HL-60 (cell line): ENCODE data around the gene ANKRD33B.

Experiments used
- GABPA ChIP-seq: IDR thresholded peaks from 2 replicates; pipeline ENCODE4 v1.6.1; 2012; ENCODE audit warnings: low read depth
- POLR2AphosphoS5 ChIP-seq: IDR thresholded peaks from 2 replicates; pipeline ENCODE4 v1.6.1; 2012; ENCODE audit warnings: low read depth
- TF ChIP-seq, protein P1 (sequence below): IDR thresholded peaks from one replicate; pipeline ENCODE4 v1.5.1; 2011; ENCODE audit warnings: low read length, control low read depth, inconsistent platforms; ENCODE audit not compliant: insufficient read depth

DNA sequence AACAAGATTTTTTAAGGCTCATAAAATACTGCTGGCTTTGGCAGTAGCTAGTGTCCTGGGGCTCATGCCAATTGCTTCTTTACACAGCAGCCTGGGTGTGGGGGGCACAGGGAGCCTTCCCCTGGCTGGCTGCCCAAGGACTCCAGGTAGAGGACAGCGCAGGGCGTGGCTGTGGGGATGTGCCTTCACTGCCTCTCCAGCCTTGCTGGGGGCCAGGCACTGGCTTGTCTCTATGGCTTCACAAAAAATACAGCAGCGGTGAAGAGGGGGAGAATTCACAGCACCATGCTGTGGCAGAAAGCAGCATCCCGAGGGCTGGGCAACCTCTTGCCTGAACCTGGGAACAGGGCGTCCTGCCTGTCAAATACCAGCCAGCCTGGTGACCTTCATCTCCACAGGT, 139.8 kb downstream of the ANKRD33B start:
- TF ChIP-seq GABPA: no peak
- TF ChIP-seq, protein P1, sequence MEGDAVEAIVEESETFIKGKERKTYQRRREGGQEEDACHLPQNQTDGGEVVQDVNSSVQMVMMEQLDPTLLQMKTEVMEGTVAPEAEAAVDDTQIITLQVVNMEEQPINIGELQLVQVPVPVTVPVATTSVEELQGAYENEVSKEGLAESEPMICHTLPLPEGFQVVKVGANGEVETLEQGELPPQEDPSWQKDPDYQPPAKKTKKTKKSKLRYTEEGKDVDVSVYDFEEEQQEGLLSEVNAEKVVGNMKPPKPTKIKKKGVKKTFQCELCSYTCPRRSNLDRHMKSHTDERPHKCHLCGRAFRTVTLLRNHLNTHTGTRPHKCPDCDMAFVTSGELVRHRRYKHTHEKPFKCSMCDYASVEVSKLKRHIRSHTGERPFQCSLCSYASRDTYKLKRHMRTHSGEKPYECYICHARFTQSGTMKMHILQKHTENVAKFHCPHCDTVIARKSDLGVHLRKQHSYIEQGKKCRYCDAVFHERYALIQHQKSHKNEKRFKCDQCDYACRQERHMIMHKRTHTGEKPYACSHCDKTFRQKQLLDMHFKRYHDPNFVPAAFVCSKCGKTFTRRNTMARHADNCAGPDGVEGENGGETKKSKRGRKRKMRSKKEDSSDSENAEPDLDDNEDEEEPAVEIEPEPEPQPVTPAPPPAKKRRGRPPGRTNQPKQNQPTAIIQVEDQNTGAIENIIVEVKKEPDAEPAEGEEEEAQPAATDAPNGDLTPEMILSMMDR: no peak
- no peak for TF ChIP-seq POLR2AphosphoS5
